Heart right ventricle (tissue), 16 donors: Measurements from ENCODE around the gene BATF. TPM values are rescaled to one million over a fixed set of nuclear protein-coding genes. Genes with fewer than 3 reads are reported as not detected.

Source experiments
- ATAC-seq, 8 donors: fragments of 200-7000 bp; cut with Tn5 transposase; one replicate each; pipeline ENCODE4 v1.9.1; 2020; ENCODE audit warnings: mild to moderate bottlenecking in 8 of 8, moderate library complexity in 8 of 8, moderate number of reproducible peaks in 1 of 8
- DNase-seq, 2 donors: peaks; one replicate each; pipeline ENCODE4 v3.0.0-alpha.2; 2020
- H3K27ac ChIP-seq, 10 donors: fragments of 200-600 bp; sonication (generic) in 2 of 10; one replicate each; pipeline versions ENCODE4 v1.5.0 to v1.8.0; 2020 to 2022; ENCODE audit warnings: mild to moderate bottlenecking in 3 of 10
- H3K27me3 ChIP-seq, 7 donors: fragments of 200-600 bp; one replicate each; pipeline ENCODE4 v1.8.0; 2021 to 2022; ENCODE audit warnings: mild to moderate bottlenecking in 2 of 7
- H3K36me3 ChIP-seq, 9 donors: fragments of 200-600 bp; sonication (generic) in 1 of 9; one replicate each; pipeline versions ENCODE4 v1.5.0 to v1.8.0; 2020 to 2022; ENCODE audit warnings: mild to moderate bottlenecking in 2 of 9
- H3K4me1 ChIP-seq, 9 donors: fragments of 200-600 bp; sonication (generic) in 1 of 9; one replicate each; pipeline versions ENCODE4 v1.5.0 to v1.8.0; 2020 to 2022; ENCODE audit warnings: mild to moderate bottlenecking in 4 of 9
- H3K4me3 ChIP-seq, 10 donors: fragments of 200-600 bp; sonication (generic) in 2 of 10; one replicate each; pipeline versions ENCODE4 v1.5.0 to v1.8.0; 2020 to 2022; ENCODE audit warnings: mild to moderate bottlenecking in 7 of 10, moderate library complexity in 2 of 10
- H3K9me3 ChIP-seq, 11 donors: fragments of 200-600 bp in 10 of 11; sonication (generic) in 2 of 11; one replicate each; pipeline versions ENCODE4 v1.5.0 to v1.8.0; 2013 to 2022; ENCODE audit warnings: mild to moderate bottlenecking in 2 of 11, control low read depth in 1 of 11, moderate library complexity in 1 of 11
- CTCF ChIP-seq, 9 donors: fragments of 200-600 bp; sonication (generic) in 2 of 9; IDR thresholded peaks; one replicate each; pipeline versions ENCODE4 v1.5.0 to v1.8.0; 2021 to 2022; ENCODE audit warnings: antibody characterized with exemption in 9 of 9, mild to moderate bottlenecking in 5 of 9, moderate library complexity in 1 of 9
- WGBS, 2 donors: extraction: QIAGEN DNeasy Blood & Tissue Kit; methylation state at CpG; one replicate each; pipeline ENCODE4 v1.1.7; 2013; ENCODE audit warnings: inconsistent platforms in 1 of 2; 5-methylcytosine and 5-hydroxymethylcytosine counted together
- intact Hi-C, 10 donors: fragments of 100-400 bp; cut with DNase I; formaldehyde crosslinking; loops; one replicate each; pipeline versions ENCODE4 v1.11.1 to v1.14.2; 2022
- polyA plus RNA-seq, 2 donors: library from polyadenylated mRNA; stranded (reverse); fragments of 200-250 nt; gene quantifications; one replicate each; pipeline ENCODE4 v1.2.3, GENCODE V29; 2013
- total RNA-seq, 10 donors: library from RNA; stranded (reverse); fragmentation: NEBNext Ultra II Directional in 3 of 10; extraction: Animal tissue kit (Norgen Biotek cat#: 25700) in 3 of 10; gene quantifications; one replicate each; pipeline versions ENCODE4 v1.2.1 to v1.2.4, GENCODE V29; 2021 to 2023
- donor health status: Arrhythmogenic right ventricular cardiomyopathy.
- donor health status: ischemic (EF 13 %, LVEDD 7.1; RV severe dilation, severe dysfunction).
- donor health status: healthy with polysubstance abuse.
- donor health status: DM: no; HTN: yes; CAD: no.
- donor health status: DM: no; HTN: no; CAD: no.
- donor health status: ischemic (EF 25% LVEDD 6.9; RV normal size, moderate dysfunction).
- donor health status: ischemic (EF 25% LVEDD 5.7; RV mildly dilated, moderate dysfunction).
- donor health status: healthy.
- donor health status: DM: yes; HTN: yes; CAD: no.
- donor health status: Ischemic cardiomyopathy.
- donor health status: ischemic (EF 35%, LVEDD 5.7; RV mildly dilated, moderate dysfunction).
- donor health status: nonischemic (EF 11% LVEDD 7.7; RV severe dilation, severe dysfunction).
- donor health status: DM: yes; HTN: yes; CAD: no.
- donor health status: PGD.
- donor health status: ischemic (EF 29% LVEDD 5.4; RV normal size, mild dysfunction).
- donor health status: nonischemic (EF 23%, LVEDD 6.1; RV moderate dilation, normal function).

Gene BATF
- total and polyA plus RNA-seq, 12 donors, result 0.34 to 3.3 (median 1.7) TPM; not detected in 5

- no peaks in the 10 kb centered on the region for H3K9me3 ChIP-seq
- H3K27me3 ChIP-seq, result no peaks in the 10 kb centered on the region
- ATAC-seq (no peak), DNase-seq (no peak)
- TF ChIP-seq CTCF (IDR thresholded peaks at IDR 0.05), result no peak
- intact Hi-C loops, result no loop called here
- H3K27ac ChIP-seq, result peak overlapping the region in 2 of 10 donors; percentile 32 to 41
- H3K36me3 ChIP-seq, result no peaks in the 10 kb centered on the region
- 83 to 85% methylated on average over 5 of the region's 5 CpGs for WGBS, 2 donors
- H3K4me3 ChIP-seq, result no peak overlapping the region
- peaks cover 0 to 17% (median 0%) of the 10 kb centered on the region in 9 donors for H3K4me1 ChIP-seq
These were observed 13.1 kb downstream of the BATF start for GRCh38 chr14:75535164-75535898.

GRCh38 chr14:75537071-75537470 is 14.8 kb downstream of the BATF start:
- H3K27me3 ChIP-seq, result no peaks in the 10 kb centered on the region
- peaks cover 0 to 17% (median 0%) of the 10 kb centered on the region in 9 donors for H3K4me1 ChIP-seq
- H3K4me3 ChIP-seq, result no peak overlapping the region
- no peaks in the 10 kb centered on the region for H3K9me3 ChIP-seq
- no peak overlapping the region for H3K27ac ChIP-seq
- 90 to 92% methylated on average over 4 of the region's 4 CpGs for WGBS, 2 donors
- ATAC-seq (no peak), DNase-seq (no peak)
- intact Hi-C loops, result no loop called here
- no peak for TF ChIP-seq CTCF (IDR thresholded peaks at IDR 0.05)
- no peaks in the 10 kb centered on the region for H3K36me3 ChIP-seq

- Histone ChIP-seq H3K4me3 (no peak overlapping the region), H3K27me3 (no peaks in the 10 kb centered on the region), H3K36me3 (no peaks in the 10 kb centered on the region), H3K9me3 (no peaks in the 10 kb centered on the region), H3K4me1 (peaks cover 0 to 37% (median 0%) of the 10 kb centered on the region in 9 donors), H3K27ac (no peak overlapping the region)
- no peak for ATAC-seq
- intact Hi-C loops, result no loop called here
- 90 to 94% methylated on average over 5 of the region's 5 CpGs for WGBS, 2 donors
- DNase-seq, result no peak
- TF ChIP-seq CTCF (IDR thresholded peaks at IDR 0.05), result no peak
These were observed 16.9 kb downstream of the BATF start for GRCh38 chr14:75539162-75539560.

GRCh38 chr14:75539561-75540478 is 17.6 kb downstream of the BATF start:
- no peaks in the 10 kb centered on the region for H3K9me3 ChIP-seq

More at GRCh38 chr14:75539561-75540478, 17.6 kb downstream of the BATF start:
- TF ChIP-seq CTCF (IDR thresholded peaks at IDR 0.05), result no peak
- DNase-seq (no peak), ATAC-seq (no peak)
- Histone ChIP-seq H3K4me1 (peaks cover 0 to 38% (median 0%) of the 10 kb centered on the region in 9 donors), H3K36me3 (no peaks in the 10 kb centered on the region), H3K27ac (peak overlapping the region in 1 of 10 donors; percentile 21), H3K27me3 (no peaks in the 10 kb centered on the region), H3K4me3 (no peak overlapping the region)
- WGBS, 2 donors, result 78% methylated on average over 17 of the region's 17 CpGs
- intact Hi-C loops, result no loop called here
